GM18505 (cell line): Measurements from ENCODE around the gene IQUB.
"Not testable (repeated sequence)": the region's sequence is repeated elsewhere in the genome, so short reads cannot be mapped to it uniquely, and the experiment has no call there.

ENCODE experiments used
- ATAC-seq: cut with Tn5 transposase; IDR thresholded peaks from one replicate; pipeline ENCODE4 v1.9.1; 2021; ENCODE audit not compliant: unreplicated experiment
- POLR2A ChIP-seq: IDR thresholded peaks from 4 replicates; pipeline ENCODE4 v1.6.1; 2011; ENCODE audit warnings: borderline replicate concordance; ENCODE audit not compliant: insufficient read depth, insufficient read length; ENCODE audit errors: extremely low read depth

Gene IQUB

DNA sequence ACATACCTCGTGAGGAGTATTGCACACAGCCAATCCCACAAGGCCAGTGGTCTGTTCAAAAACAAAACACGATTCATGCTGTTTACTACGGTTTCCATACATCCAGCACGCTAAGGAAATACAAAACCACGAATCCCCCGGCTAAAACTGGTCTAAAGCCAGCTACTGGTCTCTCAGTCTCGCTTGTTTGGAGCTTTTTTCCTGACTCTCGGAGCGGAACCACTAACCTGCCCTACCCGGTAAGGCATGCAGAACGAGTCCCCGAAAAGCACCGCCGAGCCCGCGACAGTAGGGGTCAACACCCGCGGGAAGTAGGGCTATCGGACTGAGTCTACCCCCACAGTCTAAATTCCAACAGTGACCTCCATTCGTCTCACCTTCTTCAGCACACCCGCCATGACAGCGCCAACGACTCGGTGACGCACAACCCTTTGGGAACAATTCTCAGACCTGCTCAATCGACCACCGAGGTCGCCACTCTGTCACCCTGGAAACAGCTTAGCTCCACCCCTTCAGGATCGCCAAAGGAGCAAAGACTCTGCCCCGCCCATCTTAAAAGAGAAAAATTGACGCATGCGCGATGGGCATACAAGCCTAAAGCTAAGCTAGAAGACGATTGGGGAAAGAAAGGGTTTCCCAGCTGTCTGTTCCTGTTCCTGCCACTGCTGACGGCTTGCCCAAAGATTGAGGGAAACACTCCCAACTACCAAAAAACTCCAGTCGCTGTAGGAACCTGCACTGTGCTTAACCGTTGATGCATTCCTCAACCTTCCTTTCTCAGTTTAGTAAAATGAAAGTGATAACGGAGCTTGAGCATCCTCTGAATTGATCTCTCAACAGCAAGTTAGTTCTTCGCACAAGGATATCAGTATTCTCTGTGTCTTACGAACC, 23.2 kb upstream of the IQUB start, which contains the start of gene NDUFA5:
NDUFA5 (minus strand) TSS at position 421 of the 891 bp plus-strand sequence; CDS start at position 398, 23 bp downstream.
- TF ChIP-seq POLR2A = peak; percentile 80
- ATAC-seq = peak; percentile 98

- no peak for ATAC-seq
- no peak for TF ChIP-seq POLR2A
Observed at GRCh38 chr7:123557016-123557397, 22.6 kb upstream of the IQUB start.

DNA sequence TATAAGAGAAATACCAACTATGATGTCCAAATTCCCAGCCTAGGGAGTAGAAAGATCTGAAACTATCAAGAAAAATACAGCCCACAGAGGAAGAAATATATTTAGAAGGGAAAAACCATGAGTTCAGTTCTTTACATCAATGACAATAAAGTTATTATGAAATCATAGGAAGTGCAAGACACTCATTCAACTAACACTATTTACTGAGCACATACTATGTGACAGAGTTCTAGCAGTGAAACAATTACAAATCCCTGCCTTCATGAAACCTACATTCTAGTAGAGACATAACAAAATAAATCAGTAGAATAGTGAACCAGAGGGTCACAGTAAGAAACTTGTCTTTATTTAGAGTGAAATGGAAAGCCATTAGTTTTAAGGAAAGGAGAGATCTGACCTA, 21.1 kb upstream of the IQUB start:
- TF ChIP-seq POLR2A = no peak
- ATAC-seq = no peak

DNA sequence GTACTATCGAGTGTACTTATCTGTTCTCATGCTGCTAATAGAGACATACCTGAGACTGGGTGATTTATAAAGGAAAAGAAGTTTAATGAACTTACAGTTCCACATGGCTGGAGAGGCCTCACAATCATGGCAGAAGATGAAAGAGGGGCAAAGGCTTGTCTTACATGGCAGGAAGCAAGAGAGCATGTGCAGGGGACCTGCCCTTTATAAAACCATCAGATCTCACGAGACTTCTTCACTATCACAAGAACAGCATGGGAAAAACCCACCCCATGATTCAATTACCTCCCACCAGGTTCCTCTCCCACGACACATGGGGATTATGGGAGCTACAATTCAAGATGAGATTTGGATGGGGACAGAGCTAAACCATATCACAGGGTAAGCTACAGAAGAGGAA, 18.8 kb upstream of the IQUB start:
- no peak for TF ChIP-seq POLR2A
- no peak for ATAC-seq

DNA sequence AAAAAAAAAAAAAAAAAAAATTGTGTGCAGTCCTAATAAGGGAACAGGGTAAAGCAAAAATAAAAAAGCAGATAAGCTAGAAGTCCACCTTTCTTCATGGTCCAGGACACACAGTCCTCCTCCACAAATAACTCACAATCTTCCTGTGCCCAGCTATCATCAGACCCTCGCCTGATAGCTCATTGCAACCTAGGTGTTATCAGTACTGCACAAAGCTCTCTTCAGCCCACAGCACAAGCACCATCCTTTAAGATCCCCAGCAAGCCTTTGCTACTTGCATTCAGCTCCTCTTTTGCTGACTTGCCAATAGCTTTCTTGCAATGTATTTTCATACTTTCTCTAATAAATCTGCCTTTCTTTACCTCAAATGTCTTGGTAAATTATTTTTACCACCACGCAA, 18.2 kb upstream of the IQUB start:
- no peak for TF ChIP-seq POLR2A

GRCh38 chr7:123552134-123552533, 17.7 kb upstream of the IQUB start:
- not testable (repeated sequence) for ATAC-seq

More for the DNA sequence above, 18.2 kb upstream of the IQUB start:
- no peak for ATAC-seq

DNA sequence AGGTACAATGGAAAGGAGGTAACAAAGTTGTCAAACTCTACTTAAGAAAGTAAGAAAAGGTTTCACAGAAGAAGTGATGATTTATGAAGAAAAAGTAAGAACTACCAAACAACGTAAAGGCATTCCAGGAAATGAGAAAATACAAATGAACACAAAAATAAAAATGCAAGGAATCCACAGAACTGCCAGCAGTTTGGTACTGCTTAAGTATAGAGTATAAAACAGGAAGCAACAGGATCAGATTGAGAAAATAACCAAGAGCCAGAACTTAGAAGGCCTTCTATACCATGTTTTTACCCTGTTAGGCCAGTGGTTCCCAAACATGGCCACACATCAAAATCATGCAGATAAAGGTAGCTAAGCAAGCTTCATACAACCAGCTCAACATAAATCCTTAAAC, 14.0 kb upstream of the IQUB start:
- ATAC-seq = no peak
- no peak for TF ChIP-seq POLR2A

DNA sequence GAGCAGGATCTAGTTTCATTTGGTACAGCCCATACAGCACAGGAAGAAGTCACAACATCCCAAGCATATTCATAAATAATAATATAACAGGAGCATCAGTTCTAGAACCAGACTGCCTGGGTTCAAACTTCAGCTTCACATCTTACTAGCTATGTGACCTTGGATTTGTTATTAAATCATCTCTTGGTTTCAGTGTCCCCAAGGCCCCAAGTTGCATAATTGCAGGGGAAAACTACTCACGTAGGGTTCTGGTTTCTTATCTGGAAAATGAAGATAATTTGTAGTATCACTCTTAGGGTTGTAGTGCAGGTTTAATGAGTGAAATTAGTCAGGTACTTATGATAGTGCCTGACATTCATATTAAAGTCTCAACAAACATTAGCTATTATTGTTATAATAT, 5.5 kb upstream of the IQUB start:
- TF ChIP-seq POLR2A = no peak
- no peak for ATAC-seq

- TF ChIP-seq POLR2A = no peak
- no peak for ATAC-seq
Observed at GRCh38 chr7:123538897-123539296, 4.5 kb upstream of the IQUB start.

GRCh38 chr7:123538189-123538714, 3.9 kb upstream of the IQUB start:
- TF ChIP-seq POLR2A = no peak
- ATAC-seq = no peak

DNA sequence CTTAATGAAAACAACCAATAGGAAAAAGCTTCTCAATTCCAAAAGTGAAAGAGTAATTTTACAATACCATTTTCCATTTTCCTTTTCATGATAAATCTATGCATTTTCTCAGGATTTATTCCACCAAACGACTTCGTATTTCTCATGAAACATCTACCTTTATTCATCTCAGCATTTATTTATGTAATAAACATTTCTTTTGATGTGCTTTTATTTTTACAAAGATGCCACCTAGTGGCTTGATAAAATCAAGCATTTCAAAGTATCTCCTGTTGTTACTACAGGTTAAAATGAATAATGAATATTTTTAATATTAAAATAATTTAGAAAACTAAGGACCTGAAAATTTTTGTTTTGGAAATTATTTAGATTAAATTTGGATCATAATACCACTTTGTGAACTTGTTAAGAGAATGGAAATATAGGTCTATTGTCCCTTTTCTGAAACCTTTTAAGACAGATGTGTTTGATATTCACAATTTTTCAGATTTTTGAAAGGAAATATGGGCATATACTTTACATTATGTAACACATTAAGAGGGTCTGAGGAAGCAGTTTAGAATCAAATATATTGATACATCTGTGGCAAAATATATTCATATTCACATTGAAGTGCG, 2.7 kb upstream of the IQUB start:
- TF ChIP-seq POLR2A = no peak
- no peak for ATAC-seq

- no peak for ATAC-seq
- TF ChIP-seq POLR2A = no peak
Observed at GRCh38 chr7:123535517-123535916, 1.1 kb upstream of the IQUB start.

- ATAC-seq = peak; percentile 4
- no peak for TF ChIP-seq POLR2A
Observed at GRCh38 chr7:123533929-123534382, 439 bp downstream of the IQUB start.

GRCh38 chr7:123533553-123533917, 860 bp downstream of the IQUB start:
- ATAC-seq = no peak
- TF ChIP-seq POLR2A = no peak

GRCh38 chr7:123532788-123533552, 1.4 kb downstream of the IQUB start:
- ATAC-seq = peak; percentile 11

DNA sequence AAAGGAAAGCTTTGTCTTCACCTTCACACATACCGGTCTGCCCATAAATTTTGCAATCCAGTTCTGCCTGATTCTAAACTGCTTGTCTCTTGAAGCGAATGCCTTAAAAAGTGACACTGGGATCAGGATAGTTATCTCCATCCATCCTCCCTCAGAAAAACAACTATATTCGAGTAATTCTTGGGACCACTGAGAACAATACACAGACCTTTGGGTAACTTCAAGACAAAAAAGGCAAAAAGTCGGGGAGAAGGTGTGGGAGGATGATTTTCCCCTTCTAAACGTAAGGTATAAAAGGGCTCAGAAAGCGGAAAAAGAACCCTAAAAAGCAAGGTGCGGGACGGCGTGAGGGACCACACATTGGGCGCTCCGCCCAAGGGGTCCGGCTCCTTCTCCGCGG, 2.1 kb downstream of the IQUB start:
- ATAC-seq = not testable (repeated sequence)

DNA sequence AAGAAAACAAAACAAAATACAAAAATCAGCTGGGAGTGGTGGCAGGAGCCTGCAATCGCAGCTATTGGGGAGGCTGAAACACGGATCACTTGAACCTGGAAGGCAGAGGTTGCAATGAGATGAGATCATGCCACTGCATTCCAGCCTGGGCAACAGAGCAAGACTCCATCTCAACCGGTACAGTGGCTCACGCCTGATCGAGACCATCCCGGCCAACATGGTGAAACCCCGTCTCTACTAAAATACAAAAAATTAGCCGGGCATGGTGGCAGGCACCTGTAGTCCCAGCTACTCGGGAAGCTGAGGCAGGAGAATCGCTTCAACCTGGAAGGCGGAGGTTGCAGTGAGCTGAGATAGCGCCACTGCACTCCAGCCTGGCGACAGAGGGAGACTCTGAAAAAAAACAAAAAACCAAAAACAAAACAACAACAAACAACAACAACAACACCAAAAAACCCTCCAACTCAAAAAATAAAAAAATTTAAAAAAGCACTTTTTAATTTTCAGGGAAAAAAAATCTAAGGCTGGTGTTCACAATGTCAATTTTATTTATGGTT, 4.3 kb downstream of the IQUB start:
- not testable (repeated sequence) for ATAC-seq
